Measurements from ENCODE around the gene INPPL1. TPM values are rescaled to one million over a fixed set of nuclear protein-coding genes. Genes with fewer than 3 reads are reported as not detected.

The INPPL1 gene
- total and polyA plus RNA-seq, 7 donors = 30.0 to 195 (median 77.1) TPM

DNA sequence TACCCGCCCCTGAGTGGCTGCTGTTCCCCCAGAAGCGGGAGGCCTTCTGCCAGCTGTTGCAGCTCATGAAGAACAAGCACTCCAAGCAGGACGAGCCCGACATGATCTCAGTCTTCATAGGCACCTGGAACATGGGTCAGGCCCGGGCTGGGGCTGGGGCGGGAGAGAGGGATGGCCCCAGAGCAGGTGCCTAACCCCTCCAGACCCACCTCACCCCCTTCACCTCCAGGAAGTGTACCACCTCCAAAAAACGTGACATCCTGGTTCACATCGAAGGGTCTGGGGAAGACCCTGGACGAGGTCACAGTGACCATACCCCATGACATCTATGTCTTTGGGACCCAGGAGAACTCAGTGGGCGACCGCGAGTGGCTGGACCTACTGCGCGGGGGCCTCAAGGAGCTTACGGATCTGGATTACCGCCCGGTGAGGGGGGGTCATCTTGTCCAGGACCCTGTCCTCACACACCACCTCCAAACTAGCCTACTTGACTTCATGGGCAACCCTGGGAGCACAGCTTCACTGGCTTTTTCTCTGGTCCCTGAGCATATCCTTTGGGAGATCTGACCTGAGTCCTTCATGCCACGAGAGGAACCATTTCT, 6.3 kb downstream of the INPPL1 start:
- WGBS, 2 donors = 91 to 94% methylated on average over 18 of the region's 18 CpGs
- DNase-seq = peak; percentile 63
- no peaks in the 10 kb centered on the region for H3K9me3 ChIP-seq
- H3K4me3 ChIP-seq = no peak overlapping the region
- no peaks in the 10 kb centered on the region for H3K27me3 ChIP-seq
- peaks cover 67 to 89% (median 77%) of the 10 kb centered on the region in 4 donors for H3K36me3 ChIP-seq
- intact Hi-C loops (cut with DNase I) = loop anchor here (10.0 kb wide), 1 partner anchor 46 kb away; no protein-coding TSS in a partner anchor
- TF ChIP-seq, protein P1, sequence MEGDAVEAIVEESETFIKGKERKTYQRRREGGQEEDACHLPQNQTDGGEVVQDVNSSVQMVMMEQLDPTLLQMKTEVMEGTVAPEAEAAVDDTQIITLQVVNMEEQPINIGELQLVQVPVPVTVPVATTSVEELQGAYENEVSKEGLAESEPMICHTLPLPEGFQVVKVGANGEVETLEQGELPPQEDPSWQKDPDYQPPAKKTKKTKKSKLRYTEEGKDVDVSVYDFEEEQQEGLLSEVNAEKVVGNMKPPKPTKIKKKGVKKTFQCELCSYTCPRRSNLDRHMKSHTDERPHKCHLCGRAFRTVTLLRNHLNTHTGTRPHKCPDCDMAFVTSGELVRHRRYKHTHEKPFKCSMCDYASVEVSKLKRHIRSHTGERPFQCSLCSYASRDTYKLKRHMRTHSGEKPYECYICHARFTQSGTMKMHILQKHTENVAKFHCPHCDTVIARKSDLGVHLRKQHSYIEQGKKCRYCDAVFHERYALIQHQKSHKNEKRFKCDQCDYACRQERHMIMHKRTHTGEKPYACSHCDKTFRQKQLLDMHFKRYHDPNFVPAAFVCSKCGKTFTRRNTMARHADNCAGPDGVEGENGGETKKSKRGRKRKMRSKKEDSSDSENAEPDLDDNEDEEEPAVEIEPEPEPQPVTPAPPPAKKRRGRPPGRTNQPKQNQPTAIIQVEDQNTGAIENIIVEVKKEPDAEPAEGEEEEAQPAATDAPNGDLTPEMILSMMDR (IDR thresholded peaks at IDR 0.05) = no peak
- TF ChIP-seq POLR2AphosphoS5 (IDR thresholded peaks at IDR 0.05) = no peak
- no peak for TF ChIP-seq POLR2A (IDR thresholded peaks at IDR 0.05)
- no peak for TF ChIP-seq EP300 (IDR thresholded peaks at IDR 0.05)
- H3K4me1 ChIP-seq = peaks cover 0 to 38% (median 35%) of the 10 kb centered on the region in 4 donors
- H3K27ac ChIP-seq = peak overlapping the region in 1 of 4 donors; percentile 0

- Histone ChIP-seq H3K9me3 (no peaks in the 10 kb centered on the region), H3K4me3 (no peak overlapping the region), H3K4me1 (peaks cover 0 to 37% (median 35%) of the 10 kb centered on the region in 4 donors), H3K27me3 (no peaks in the 10 kb centered on the region), H3K36me3 (peaks cover 67 to 95% (median 79%) of the 10 kb centered on the region in 4 donors), H3K27ac (peak overlapping the region in 2 of 4 donors; percentile 21 to 24)
- peak; percentile 47 for DNase-seq
- TF ChIP-seq POLR2AphosphoS5 (IDR thresholded peaks at IDR 0.05) (no peak), POLR2A (IDR thresholded peaks at IDR 0.05) (no peak), EP300 (IDR thresholded peaks at IDR 0.05) (no peak)
- TF ChIP-seq, protein P1 (IDR thresholded peaks at IDR 0.05) = no peak
- intact Hi-C loops (cut with DNase I) = loop anchor here (10.0 kb wide), 1 partner anchor 47 kb away; no protein-coding TSS in a partner anchor
- WGBS, 2 donors = 91 to 95% methylated on average over 9 of the region's 9 CpGs
Measured at GRCh38 chr11:72231396-72232259, 7.1 kb downstream of the INPPL1 start.

- peak overlapping the region in 3 of 4 donors; percentile 21 to 24 (median 23) for H3K27ac ChIP-seq
- peak; percentile 58 for DNase-seq
- H3K27me3 ChIP-seq = no peaks in the 10 kb centered on the region
- H3K4me3 ChIP-seq = no peak overlapping the region
- no peaks in the 10 kb centered on the region for H3K9me3 ChIP-seq
- H3K36me3 ChIP-seq = peaks cover 67 to 96% (median 86%) of the 10 kb centered on the region in 4 donors
- intact Hi-C loops (cut with DNase I) = loop anchor here (10.0 kb wide), 1 partner anchor 48 kb away; no protein-coding TSS in a partner anchor
- TF ChIP-seq EP300 (IDR thresholded peaks at IDR 0.05) = no peak
- TF ChIP-seq POLR2A (IDR thresholded peaks at IDR 0.05) = no peak
- no peak for TF ChIP-seq POLR2AphosphoS5 (IDR thresholded peaks at IDR 0.05)
- TF ChIP-seq, protein P1 (IDR thresholded peaks at IDR 0.05) = no peak
- peaks cover 0 to 36% (median 33%) of the 10 kb centered on the region in 4 donors for H3K4me1 ChIP-seq
- 94% methylated on average over 18 of the region's 18 CpGs for WGBS, 2 donors
Measured at GRCh38 chr11:72232260-72233055, 7.9 kb downstream of the INPPL1 start.

DNA sequence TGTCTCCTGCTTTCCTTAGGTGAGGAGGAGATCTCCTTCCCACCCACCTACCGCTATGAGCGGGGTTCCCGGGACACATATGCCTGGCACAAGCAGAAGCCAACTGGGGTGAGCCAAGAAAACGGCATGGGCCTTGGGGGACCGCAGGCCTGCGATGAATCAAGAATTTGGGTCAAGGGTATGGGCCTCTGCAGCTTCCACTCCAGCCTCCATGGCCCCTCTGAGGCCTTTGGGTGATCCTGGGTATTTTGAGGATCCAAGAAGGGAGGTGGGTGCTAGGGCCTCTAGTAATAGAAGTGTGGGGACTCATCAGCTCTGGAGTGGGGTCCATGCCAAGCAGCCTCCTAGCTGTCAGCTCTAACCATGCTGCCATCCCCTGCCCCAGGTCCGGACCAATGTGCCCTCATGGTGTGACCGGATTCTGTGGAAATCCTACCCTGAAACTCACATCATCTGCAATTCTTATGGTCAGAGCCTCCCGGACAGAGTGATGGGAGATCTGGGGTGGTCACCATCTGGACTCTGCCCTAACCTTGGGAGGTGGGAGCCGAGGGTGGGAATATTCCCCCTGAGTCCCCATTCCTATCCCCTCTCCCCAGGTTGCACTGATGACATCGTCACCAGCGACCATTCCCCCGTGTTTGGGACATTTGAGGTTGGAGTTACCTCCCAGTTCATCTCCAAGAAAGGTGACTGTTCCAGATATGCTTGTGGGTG, 8.6 kb downstream of the INPPL1 start:
- Histone ChIP-seq H3K36me3 (peaks cover 65 to 97% (median 86%) of the 10 kb centered on the region in 4 donors), H3K27me3 (no peaks in the 10 kb centered on the region), H3K27ac (peak overlapping the region in 3 of 4 donors; percentile 21 to 23 (median 23)), H3K4me1 (peaks cover 0 to 36% (median 33%) of the 10 kb centered on the region in 4 donors), H3K9me3 (no peaks in the 10 kb centered on the region), H3K4me3 (no peak overlapping the region)
- TF ChIP-seq POLR2AphosphoS5 (IDR thresholded peaks at IDR 0.05) = no peak
- TF ChIP-seq, protein P1 (IDR thresholded peaks at IDR 0.05) = no peak
- no peak for TF ChIP-seq POLR2A (IDR thresholded peaks at IDR 0.05)
- TF ChIP-seq EP300 (IDR thresholded peaks at IDR 0.05) = no peak
- intact Hi-C loops (cut with DNase I) = loop anchor here (10.0 kb wide), 1 partner anchor 48 kb away; no protein-coding TSS in a partner anchor
- DNase-seq = peak; percentile 54
- 94% methylated on average over 13 of the region's 13 CpGs for WGBS, 2 donors

All from sigmoid colon (tissue), 7 donors.